Epithelial cell of esophagus (primary cell): ENCODE results near the gene WASF3.

Experiments
- DNase-seq: peaks from one replicate; pipeline ENCODE4 v3.0.0; 2010; ENCODE audit warnings: low read depth
- H3K4me3 ChIP-seq: 2 replicates; pipeline ENCODE4 v1.5.1; 2011; ENCODE audit warnings: mild to moderate bottlenecking, low read length, control low read depth
- TF ChIP-seq, protein P1 (sequence below): IDR thresholded peaks from 2 replicates; pipeline ENCODE4 v1.5.1; 2011; ENCODE audit warnings: low read depth, mild to moderate bottlenecking, low read length, control low read depth, inconsistent platforms; ENCODE audit not compliant: insufficient read depth; ENCODE audit errors: missing control alignments

The WASF3 gene

DNA sequence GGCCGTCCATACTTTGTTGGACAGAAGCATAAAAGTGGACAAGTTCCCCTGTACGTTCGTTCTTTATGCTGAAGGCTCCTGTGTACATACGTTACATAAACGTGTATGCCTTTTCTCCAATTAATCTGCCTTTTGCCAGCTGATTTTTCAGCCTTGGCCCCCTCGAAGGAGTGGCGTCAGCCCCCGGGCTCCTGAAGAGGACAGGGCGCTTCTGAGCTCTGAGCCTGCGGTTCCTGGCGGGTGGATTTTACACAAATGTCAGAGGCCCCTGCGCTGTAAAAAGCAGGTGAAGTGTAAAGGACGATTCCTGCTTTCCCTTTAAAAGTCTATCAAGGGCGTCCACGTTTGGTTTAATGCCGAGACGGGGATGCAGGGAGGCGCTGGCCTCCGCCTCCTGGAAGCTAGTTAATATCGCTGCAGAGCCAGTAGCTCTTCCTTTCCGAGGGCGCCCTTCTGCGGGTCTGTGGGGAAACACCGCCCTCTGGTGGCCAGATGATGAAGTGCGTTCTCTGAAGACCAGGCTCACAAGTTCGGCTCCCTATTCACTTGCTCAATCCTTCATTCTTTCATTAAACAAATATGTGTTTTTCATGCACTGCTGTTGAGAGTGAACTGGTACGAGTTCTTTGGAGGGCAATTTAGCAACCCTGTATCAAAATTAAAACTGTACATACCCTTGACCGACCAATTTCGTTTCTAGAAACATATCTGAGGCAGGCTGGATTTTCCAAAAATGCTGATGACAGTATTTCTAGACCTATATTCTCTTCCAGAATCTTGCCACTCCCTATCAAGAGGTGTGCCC lies 141.1 kb downstream of the WASF3 start:
- TF ChIP-seq, protein P1, sequence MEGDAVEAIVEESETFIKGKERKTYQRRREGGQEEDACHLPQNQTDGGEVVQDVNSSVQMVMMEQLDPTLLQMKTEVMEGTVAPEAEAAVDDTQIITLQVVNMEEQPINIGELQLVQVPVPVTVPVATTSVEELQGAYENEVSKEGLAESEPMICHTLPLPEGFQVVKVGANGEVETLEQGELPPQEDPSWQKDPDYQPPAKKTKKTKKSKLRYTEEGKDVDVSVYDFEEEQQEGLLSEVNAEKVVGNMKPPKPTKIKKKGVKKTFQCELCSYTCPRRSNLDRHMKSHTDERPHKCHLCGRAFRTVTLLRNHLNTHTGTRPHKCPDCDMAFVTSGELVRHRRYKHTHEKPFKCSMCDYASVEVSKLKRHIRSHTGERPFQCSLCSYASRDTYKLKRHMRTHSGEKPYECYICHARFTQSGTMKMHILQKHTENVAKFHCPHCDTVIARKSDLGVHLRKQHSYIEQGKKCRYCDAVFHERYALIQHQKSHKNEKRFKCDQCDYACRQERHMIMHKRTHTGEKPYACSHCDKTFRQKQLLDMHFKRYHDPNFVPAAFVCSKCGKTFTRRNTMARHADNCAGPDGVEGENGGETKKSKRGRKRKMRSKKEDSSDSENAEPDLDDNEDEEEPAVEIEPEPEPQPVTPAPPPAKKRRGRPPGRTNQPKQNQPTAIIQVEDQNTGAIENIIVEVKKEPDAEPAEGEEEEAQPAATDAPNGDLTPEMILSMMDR = peak; percentile 94
- peak; percentile 83 for DNase-seq
- H3K4me3 ChIP-seq = no peak overlapping the region

DNA sequence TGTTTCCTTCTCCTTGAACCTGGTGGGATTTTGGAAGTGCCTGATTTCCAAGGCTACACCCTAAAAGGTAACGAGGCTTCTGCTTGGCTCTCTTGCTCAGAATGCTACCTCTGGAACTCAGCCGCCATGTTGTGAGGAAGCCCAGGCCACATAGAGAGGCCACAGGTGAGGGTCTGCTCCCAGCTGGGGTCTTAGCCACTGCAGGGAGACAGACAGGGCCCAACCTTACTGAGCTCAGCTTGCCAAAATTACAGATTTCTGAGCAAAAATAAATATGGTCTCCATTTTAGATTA lies 141.7 kb downstream of the WASF3 start:
- no peak for DNase-seq
- TF ChIP-seq, protein P1 = no peak

DNA sequence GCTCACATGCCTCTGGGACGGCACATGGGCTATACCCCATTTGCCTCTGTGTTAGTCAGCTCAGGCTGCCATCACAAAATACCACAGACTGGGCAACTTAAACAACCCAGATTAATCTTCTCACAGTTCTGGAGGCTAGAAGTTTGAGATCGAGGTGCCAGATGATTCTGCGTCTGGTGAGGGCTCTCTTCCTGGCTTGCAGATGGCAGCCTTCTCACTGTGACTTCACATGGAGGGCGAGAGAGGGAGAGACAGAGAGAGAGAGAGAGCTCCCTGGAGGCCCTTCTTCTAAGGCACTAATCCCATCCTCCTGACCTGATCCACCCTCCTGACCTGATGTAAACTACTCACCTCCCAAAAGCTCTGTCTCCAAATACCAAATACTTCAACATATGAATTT lies 148.1 kb downstream of the WASF3 start:
- TF ChIP-seq, protein P1 = no peak
- H3K4me3 ChIP-seq = no peak overlapping the region
- no peak for DNase-seq

More for the DNA sequence above, 141.7 kb downstream of the WASF3 start:
- H3K4me3 ChIP-seq = no peak overlapping the region

DNA sequence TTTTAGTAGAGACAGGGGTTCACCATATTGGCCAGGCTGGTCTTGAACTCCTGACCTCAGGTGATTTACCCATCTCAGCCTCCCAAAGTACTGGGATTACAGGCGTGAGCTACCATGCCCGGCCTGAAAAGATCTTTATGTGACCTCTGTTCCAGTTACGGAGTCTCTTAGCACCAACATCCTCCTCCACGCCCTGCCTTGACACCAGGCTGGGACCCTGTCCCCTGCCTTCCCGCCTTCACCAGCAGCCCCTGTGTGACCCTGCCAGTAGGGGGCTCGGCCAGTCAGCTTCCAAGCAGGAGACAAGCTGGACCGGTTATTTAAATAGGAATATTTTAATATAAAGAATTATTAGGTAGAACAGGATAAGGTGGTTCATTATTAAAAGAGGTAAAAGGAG lies 148.9 kb downstream of the WASF3 start:
- TF ChIP-seq, protein P1 = no peak
- no peak for DNase-seq
- no peak overlapping the region for H3K4me3 ChIP-seq

DNA sequence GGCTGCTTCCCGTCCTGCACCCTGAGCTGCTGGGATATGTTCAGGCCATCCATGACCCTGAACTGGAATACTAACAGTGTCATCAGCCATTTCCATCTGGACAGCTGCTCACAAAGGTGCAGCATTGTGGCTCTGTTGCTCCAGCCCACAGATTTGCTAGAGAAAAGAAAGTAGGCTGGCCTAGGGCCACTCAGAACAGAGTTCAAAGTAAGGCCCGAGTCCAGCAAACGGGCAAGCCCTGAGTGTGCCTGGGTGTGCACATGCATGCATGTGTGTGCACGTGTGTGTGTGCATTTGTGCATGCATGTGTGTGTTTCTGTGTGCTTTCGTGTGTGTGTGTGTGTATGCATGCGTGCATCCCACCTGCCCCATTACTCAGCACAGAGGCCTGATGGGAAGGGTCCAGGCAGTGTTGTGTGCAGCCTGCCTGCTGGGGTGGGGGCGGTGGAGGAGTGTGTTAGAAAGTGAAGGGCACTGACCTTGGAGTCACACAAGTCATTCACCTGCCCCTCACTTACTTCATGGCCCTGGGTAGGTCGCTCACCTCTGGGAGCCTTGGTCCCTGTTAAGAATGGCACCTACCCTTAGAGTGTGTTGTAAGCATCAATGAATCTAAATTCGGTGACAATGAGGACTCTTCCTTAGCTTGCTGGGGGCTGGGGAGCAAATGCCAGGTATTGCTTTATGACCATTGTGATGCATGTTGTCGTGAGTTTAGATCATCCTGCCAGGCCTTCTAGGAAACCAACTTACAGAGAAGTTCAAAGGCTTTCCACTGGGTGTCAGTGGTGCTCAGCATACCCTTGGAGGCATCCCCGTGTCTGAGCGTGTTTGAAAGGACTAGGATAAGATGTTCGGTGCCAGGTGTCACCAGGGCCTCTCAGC lies 149.9 kb downstream of the WASF3 start:
- H3K4me3 ChIP-seq = no peak overlapping the region
- DNase-seq = peak; percentile 69
- TF ChIP-seq, protein P1 = peak; percentile 77

DNA sequence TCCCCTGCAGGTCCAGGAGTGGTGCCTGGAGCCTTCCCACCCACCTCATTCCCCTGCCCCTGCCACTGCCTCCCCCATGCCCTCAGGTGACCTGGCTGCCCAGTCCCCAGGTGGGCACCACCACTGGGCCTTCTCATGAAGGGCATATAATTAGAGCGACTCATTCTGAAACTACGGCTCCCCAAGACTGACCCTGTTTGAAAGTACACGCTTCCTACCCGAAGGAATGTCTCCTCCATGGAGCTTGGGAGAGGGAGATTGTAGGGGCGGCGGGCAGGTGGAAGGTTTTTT lies 150.5 kb downstream of the WASF3 start:
- TF ChIP-seq, protein P1 = no peak
- no peak overlapping the region for H3K4me3 ChIP-seq
- DNase-seq = no peak
